Panc1 (cell line): Measurements from ENCODE around the gene RFXANK. TPM values are rescaled to one million over a fixed set of nuclear protein-coding genes. Genes with fewer than 3 reads are reported as not detected.
"Not testable (repeated sequence)": the region's sequence is repeated elsewhere in the genome, so short reads cannot be mapped to it uniquely, and the experiment has no call there.

Experiments used
- ATAC-seq: fragments of 200-7000 bp; cut with Tn5 transposase; 2 replicates; pipeline ENCODE4 v1.9.1; 2020; ENCODE audit warnings: mild to moderate bottlenecking, moderate library complexity
- BruUV-seq: library from RNA; stranded (reverse); fragments of 400-500 nt; replicated peaks from 2 replicates; lab custom pipeline; 2021; lab: Mats Ljungman, UMichigan
- CTCF ChIA-PET: fragments of 300-600 bp; sonication (Branson Sonifier 250); formaldehyde crosslinking; loops from one replicate; lab custom pipeline; 2022; ENCODE audit warnings: antibody characterized with exemption; lab: Charles Lee
- POLR2A ChIA-PET: fragments of 300-600 bp; sonication (Branson Sonifier 250); formaldehyde crosslinking; loops from one replicate; lab custom pipeline; 2022; ENCODE audit warnings: antibody characterized with exemption; lab: Charles Lee
- DNase-seq: peaks from one replicate; pipeline ENCODE4 v3.0.0-alpha.2; 2010; ENCODE audit warnings: low read depth, low spot score
- H3K27ac ChIP-seq: 2 replicates; pipeline ENCODE4 v1.5.1; 2011; ENCODE audit warnings: mild to moderate bottlenecking, low read length, inconsistent platforms
- H3K27me3 ChIP-seq: fragments of 200-500 bp; sonication (Bioruptor generic); 2 replicates; pipeline ENCODE4 v1.6.0; 2014; ENCODE audit warnings: low read length, inconsistent platforms; ENCODE audit not compliant: control insufficient read depth, insufficient read depth
- H3K36me3 ChIP-seq: fragments of 200-500 bp; sonication (Bioruptor generic); 2 replicates; pipeline ENCODE4 v1.5.1; 2014; ENCODE audit warnings: inconsistent platforms, mild to moderate bottlenecking, low read length, moderate library complexity; ENCODE audit not compliant: control insufficient read depth, insufficient read depth
- H3K4me1 ChIP-seq: 2 replicates; pipeline ENCODE4 v1.5.1; 2011; ENCODE audit warnings: inconsistent platforms, mild to moderate bottlenecking, low read length, moderate library complexity; ENCODE audit not compliant: control insufficient read depth, insufficient read depth
- H3K4me3 ChIP-seq, 2 experiments: 2 replicates each; pipeline ENCODE4 v1.5.1; 2011 to 2012; ENCODE audit warnings: low read depth in 2 of 2, low read length in 2 of 2, mild to moderate bottlenecking in 2 of 2, inconsistent platforms in 1 of 2, moderate library complexity in 1 of 2
- H3K9me3 ChIP-seq: fragments of 200-500 bp; sonication (Bioruptor generic); 2 replicates; pipeline ENCODE4 v1.5.1; 2014; ENCODE audit warnings: low read depth, mild to moderate bottlenecking, inconsistent platforms, low read length, moderate library complexity; ENCODE audit not compliant: control insufficient read depth, insufficient read depth
- CTCF ChIP-seq: fragments of 450-650 bp; IDR thresholded peaks from 2 replicates; pipeline ENCODE4 v1.5.1; 2017; ENCODE audit warnings: mild to moderate bottlenecking
- POLR2AphosphoS5 ChIP-seq: IDR thresholded peaks from 2 replicates; pipeline ENCODE4 v1.6.1; 2012; ENCODE audit warnings: mild to moderate bottlenecking, low read depth, low read length, moderate library complexity
- REST ChIP-seq, 2 experiments: IDR thresholded peaks; 2 replicates each; pipeline ENCODE4 v1.6.1; 2011 to 2012; ENCODE audit warnings: low read depth in 2 of 2, control low read depth in 1 of 2, low read length in 1 of 2, mild to moderate bottlenecking in 1 of 2, moderate library complexity in 1 of 2; ENCODE audit not compliant: insufficient read depth in 1 of 2
- SIN3A ChIP-seq: IDR thresholded peaks from 2 replicates; pipeline ENCODE4 v1.6.1; 2012; ENCODE audit warnings: low read depth, mild to moderate bottlenecking, low read length, moderate library complexity, borderline replicate concordance; ENCODE audit not compliant: insufficient read depth
- TCF7L2 ChIP-seq: IDR thresholded peaks from 2 replicates; pipeline ENCODE4 v1.6.1; 2011; ENCODE audit warnings: mild to moderate bottlenecking, low read depth, low read length, inconsistent platforms
- in situ Hi-C: cut with HindIII; loops from 2 replicates; pipeline ENCODE4 v1.10.0; 2016; ENCODE audit warnings: low sequenced_read_pairs, low pct_unique_long_range_greater_than_20kb
- intact Hi-C: fragments of 100-400 bp; cut with micrococcal nuclease; formaldehyde crosslinking; loops from one replicate; pipeline ENCODE4 v1.10.0; 2022; ENCODE audit not compliant: unreplicated experiment
- total RNA-seq: library from RNA; stranded (reverse); gene quantifications from one replicate; pipeline ENCODE4 v1.2.1, GENCODE V29; 2021; ENCODE audit not compliant: unreplicated experiment

The RFXANK gene
- total RNA-seq, 1 experiment from 2014 or later: 92.3 TPM

- Histone ChIP-seq H3K4me1 (no peaks in the 10 kb centered on the region), H3K27ac (no peak overlapping the region), H3K36me3 (no peaks in the 10 kb centered on the region), H3K9me3 (no peaks in the 10 kb centered on the region), H3K4me3 (no peak overlapping the region), H3K27me3 (no peaks in the 10 kb centered on the region)
- ChIA-PET CTCF (interaction anchor here (0.7 kb wide), 1 partner anchor 95 kb away, joined by 10 read pairs; no protein-coding TSS in a partner anchor), POLR2A (no interaction called here)
- no peak for TF ChIP-seq POLR2AphosphoS5
- no peak for TF ChIP-seq SIN3A
- TF ChIP-seq TCF7L2: no peak
- no peak for TF ChIP-seq CTCF
- no peak for TF ChIP-seq REST (IDR thresholded peaks at IDR 0.05; ENCODE audit: insufficient read depth in 1 of 2, low read depth in 2 of 2, low read length in 1 of 2)
- no peak for DNase-seq
- intact Hi-C loops: no loop called here
- no peak for ATAC-seq
- no TSS peak for BruUV-seq
- in situ Hi-C loops: no loop called here
Measured at GRCh38 chr19:19218911-19219310, 26.9 kb downstream of the RFXANK start.

- H3K9me3 ChIP-seq, POLR2A ChIA-PET: not testable (repeated sequence)
Measured at GRCh38 chr19:19221000-19221399, 28.9 kb downstream of the RFXANK start.

DNA sequence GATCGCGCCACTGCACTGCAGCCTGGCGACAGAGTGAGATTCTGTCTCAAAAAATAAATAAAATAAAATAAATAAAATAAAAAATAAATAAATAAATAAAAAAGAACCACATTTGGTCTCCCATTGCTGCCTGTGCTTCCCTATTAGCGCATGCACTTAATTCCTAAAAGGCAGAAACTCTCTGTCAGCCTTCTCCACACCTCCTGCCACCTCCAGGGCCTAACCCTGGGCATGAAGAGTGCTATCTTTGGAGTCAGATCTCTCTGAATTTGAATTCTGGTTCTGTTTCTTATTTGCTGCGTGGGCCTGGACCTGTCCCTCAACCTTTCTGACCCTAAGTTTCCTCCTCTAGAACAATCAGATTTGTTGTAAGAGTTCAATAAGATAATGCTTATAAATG lies 31.0 kb downstream of the RFXANK start:
- BruUV-seq: no TSS peak
- DNase-seq (no peak), ATAC-seq (no peak)
- H3K4me3 ChIP-seq: no peak overlapping the region
- H3K36me3 ChIP-seq: no peaks in the 10 kb centered on the region
- ChIA-PET CTCF (no interaction called here), POLR2A (no interaction called here)
- H3K4me1 ChIP-seq: peaks cover 4% of the 10 kb centered on the region; the same call in 1 of the 2 replicates
- in situ Hi-C loops (no loop called here), intact Hi-C loops (no loop called here)
- no peaks in the 10 kb centered on the region for H3K9me3 ChIP-seq
- H3K27ac ChIP-seq: no peak overlapping the region
- H3K27me3 ChIP-seq: no peaks in the 10 kb centered on the region
- TF ChIP-seq SIN3A (no peak), REST (IDR thresholded peaks at IDR 0.05; ENCODE audit: insufficient read depth in 1 of 2, low read depth in 2 of 2, low read length in 1 of 2) (no peak), CTCF (no peak), POLR2AphosphoS5 (no peak), TCF7L2 (no peak)

More at GRCh38 chr19:19221000-19221399, 28.9 kb downstream of the RFXANK start:
- intact Hi-C loops, H3K4me3 ChIP-seq, H3K36me3 ChIP-seq, in situ Hi-C loops, BruUV-seq, ATAC-seq, DNase-seq, H3K27ac ChIP-seq, H3K4me1 ChIP-seq, H3K27me3 ChIP-seq: not testable (repeated sequence)
- CTCF ChIA-PET: interaction anchor here (0.6 kb wide), 1 partner anchor 124 kb away, joined by 9 read pairs; no protein-coding TSS in a partner anchor
